Endometrial microvascular endothelial cells (primary cell): ENCODE measurements around the gene BAZ2A. TPM values are rescaled to one million over a fixed set of nuclear protein-coding genes. Genes with fewer than 3 reads are reported as not detected.

Source experiments
- in situ Hi-C: cut with HindIII; loops from 2 replicates; pipeline ENCODE4 v1.10.0; 2017; ENCODE audit warnings: low sequenced_read_pairs, low pct_unique_long_range_greater_than_20kb; ENCODE audit errors: inconsistent ontology term
- total RNA-seq: library from RNA; depleted of rRNA; stranded (reverse); fragments of >200 nt; gene quantifications from one replicate; pipeline ENCODE4 v1.2.3, GENCODE V29; 2015; ENCODE audit errors: inconsistent ontology term

Gene BAZ2A
- total RNA-seq, 1 donor from 2014 or later: 34.2 TPM

DNA sequence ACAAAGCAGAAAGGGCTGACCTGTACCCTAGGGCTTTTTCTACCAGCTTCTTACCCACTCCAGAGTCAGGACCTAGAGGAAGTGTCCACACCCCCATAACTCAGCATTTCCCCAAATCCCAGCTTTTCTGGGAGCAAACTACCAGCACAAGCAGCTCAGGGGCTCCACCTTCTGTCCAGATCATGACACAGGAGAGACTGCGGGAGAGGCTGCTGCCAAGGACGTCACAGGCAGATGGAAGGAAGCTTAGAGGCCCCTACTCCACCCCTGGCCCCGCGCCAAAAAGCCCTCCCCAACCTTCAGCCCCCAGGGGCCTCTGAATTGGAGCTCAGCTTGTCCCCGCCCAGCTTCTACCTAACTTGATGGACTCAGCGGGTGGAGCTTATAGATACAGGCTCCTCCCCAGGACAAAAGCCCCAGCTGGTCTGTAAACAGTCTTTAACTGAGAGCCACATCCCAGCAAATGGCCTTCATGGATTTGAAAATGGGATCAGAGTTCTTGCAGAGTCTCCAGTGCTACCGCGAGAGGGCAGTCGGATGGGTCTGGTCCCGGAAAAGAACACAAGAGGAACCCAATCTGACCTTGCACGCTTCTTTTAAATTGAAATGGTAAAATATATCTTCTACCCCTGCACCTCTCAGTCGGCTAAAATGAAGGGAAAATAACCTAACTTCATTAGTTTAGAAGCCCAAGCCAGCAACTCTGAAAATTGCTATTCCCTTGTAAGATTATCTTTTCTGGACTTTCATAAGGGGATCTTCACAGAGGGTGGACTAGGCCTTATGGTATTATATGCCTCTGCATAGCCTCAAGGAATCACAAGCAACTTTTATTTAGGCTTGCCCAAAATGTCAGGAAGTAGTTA, 6.8 kb upstream of the BAZ2A start:
- in situ Hi-C loops: no loop called here

DNA sequence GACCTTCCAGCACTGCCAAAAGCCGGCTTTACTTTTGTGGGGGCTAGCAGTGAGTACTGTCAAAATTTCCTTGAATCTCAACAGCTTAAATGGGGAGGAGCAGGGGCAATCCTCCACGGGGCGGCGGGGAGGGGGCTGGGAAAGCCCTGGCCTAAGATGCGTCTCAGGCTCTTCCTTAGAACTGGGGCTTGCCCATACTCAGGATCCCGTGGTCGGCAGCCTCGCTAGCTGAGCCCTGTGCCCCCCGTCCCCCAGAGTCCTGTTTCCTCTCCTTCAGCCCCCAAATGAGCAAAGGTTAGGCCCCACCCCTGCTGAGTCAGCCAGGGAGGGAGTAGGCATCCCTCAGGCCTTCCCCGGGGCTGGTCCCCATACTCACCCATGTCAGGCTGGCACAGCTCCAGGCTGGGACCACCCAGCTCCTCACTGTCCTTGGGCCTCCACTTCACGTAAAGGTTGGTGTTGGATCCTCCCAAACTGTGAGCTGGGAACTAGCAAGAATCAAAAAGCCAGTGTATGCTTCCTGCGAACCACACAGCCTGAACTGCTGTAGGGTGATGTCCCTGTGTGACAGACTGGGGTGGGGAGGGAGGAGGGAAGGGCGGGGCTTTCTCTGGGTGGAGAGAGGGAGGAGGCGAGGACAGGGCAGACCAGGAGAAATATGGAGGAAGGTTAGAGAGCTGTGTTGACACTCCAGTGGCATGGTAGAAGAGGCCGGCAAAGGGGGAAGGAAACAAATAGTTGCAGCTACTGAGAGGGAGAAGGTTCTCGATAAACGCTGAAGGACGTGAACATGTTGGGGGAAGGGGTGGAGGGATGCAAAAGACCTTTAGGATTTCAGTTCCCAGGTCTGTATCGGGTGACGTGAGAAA, 5.9 kb upstream of the BAZ2A start:
- in situ Hi-C loops: no loop called here

DNA sequence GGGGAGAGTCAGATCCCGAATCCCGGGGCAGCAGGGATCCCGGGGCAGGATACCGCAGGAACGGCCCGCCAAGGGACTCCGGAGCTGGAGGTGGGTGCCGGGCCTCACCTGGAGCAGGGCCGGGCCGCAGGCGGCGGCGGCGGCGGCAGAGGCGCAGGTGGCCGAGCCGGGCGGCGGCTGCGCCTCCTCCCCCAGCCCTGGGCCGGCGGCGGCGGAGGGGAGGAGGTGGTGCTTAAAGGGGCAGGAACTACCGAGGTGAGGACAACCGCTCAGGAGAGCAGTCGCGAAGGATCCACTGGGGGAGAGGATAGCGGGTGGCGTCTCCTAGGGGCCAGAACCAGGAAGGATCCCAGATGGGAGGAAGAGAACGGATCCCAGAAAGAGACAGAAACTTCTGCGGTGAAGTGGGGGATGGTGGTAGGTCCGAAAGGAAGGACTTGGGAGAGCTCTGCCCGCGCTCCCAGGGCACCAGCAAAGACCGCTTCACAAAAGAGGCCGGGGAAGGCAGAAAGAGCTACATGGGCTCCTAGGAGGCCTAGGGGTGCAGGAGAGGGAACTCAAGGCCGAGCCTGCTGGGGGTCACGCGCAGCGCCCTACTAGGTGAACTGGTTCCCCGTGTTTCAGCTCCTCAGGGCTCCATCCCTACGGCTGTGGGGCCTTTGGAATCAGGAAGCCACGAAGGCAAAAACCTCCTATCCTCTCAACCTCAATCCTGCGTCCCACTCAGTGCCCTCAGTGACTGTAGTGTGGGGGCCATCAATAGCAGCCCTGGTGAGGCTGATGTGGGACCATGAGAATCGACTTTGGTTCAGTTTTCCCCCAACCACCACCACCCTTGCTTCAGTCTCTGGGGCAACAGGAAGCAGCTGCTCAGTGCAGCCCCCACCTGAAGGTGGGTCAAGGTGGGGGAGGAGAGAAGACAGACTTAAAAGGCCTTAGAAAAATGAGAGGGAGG, 5.0 kb upstream of the BAZ2A start:
- in situ Hi-C loops: no loop called here

DNA sequence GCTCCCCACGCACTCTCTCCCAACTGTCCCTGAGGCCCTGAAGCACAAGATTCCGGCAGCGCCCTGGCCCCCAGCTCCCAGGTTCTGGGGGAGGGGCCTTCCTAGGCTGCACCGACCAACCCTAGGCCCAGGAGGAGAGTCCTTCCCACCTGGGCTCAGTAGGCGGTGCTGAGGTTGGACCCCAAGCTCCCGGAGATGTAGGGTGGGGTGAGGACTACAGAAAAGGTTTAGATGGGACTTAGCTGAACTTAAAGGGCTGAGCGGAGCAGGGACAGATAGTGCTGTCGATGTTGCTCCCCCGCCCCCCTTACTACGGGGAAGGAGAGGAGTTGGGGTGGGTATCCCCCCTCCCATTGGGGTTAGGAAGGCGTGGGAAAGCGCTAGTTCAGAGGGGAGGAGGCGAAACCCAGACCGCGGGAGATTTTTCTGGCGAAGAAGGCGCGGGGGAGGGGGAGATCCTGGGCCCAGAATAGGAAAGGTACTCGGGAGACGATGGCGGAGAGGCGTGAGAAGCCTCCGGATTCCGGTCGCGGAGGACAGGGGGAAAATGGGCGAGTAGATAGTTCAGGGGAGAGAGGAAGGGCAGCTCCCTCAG, 4.2 kb upstream of the BAZ2A start:
- in situ Hi-C loops: no loop called here

DNA sequence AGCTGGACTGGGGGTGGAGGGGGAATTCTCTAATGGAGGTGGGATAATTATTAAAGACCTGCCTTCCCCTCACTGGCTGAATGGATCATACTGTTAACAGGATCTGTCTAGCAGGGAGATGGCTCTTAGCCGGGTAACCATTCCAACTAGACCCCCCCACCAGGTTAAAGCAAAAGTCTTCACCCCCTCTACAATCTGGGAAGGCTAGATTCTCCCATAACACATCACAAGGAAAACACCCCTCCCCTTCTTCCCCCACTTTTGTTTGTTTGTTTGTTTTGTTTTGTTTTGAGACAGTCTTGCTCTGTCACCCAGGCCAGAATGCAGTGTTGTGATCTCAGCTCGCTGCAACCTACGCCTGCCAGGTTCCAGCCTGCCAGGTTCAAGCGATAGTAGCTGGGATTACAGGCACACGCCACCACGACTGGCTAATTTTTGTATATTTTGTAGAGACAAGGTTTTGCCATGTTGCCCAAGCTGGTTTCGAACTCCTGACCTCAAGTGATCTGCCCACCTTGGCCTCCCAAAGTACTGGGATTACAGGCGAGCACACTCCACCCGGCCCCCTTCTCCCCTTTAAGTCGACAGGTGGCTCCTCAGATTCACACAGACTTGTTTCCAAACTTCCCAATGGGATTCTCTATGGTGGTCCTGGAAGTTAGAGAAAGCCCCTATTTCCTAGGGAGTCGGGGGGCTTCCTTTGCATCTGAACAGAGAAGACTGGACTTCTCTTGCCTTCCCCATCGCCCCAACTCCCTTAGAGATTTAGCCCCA, 3.5 kb upstream of the BAZ2A start:
- in situ Hi-C loops: no loop called here

DNA sequence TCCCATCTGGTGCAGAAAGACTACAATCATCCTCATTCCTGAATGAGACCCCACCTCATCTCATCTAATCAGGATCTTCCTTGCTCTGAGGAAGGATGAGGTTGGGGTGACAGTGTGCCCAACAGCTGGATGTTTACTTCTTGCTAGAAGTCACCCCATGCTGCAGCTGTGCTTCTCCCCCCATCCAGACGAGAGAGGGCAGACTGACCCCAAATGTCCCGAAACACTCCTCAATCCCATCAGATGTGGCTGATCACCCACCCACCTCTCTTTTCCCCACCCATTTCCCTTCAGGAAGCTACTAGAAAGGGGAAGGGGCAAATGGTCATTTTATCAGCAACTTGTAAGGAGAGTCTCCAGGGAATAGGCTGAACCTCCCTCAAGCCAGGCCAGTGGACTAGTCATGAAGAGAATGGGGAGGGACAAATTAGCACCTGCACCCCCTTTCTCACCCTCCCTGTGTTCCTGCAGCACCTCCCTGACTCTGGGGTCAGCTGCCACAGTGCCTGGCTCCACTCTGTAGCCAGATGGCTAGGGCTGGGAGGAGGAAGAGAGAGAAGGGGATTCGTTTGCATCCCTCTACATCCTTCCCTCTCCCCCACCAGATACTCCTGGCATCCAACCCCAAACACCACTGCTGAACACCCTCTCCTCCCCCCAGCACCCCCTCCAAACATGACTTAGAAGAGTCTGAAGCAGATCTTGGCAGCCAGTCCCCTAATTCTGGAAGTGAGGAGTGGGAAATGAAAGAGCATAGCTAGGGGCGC, 2.8 kb upstream of the BAZ2A start:
- in situ Hi-C loops: no loop called here

DNA sequence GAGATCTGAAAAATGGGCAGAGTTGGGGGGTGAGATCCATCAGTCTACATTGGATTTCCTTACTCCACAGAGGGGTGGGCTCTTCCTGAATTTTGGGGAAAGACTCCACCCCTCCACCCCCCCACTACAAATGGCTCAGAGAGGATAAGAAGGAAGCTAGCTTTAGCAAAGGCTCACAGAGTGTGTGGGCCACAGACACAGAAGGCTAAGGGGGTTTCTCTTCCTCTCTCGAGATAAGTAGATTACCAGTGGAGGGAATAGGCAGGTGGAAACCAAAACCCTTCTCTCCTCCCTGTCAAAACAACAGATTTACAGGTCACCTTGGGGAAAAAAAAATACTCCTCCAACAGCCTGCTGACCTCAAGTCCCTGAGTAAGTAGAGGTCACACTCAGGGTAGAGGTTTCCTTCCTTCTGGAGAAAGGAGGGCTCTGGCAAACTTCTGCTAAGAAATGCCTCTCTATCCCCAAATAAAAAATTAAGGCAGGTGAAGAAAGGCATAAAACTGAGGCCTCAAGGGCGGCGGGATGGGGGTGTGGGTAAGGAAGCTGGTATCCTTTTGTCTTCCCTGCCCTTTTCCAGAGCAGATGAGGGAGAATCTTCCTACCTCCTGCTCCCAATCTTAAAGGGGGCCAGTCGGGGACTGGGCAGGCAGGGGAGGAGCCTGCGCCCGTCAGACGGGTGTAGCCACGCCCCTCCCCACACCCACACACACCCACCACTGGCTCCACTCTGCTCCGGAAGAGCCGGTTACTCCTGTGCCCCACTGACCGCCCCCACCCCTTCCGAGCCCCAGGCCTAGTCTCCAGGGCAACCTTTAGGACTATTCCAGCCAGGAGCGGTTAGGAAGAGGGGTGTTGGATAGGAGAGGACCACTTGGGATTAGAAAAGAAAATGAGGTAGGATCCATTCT, 1.9 kb upstream of the BAZ2A start:
- in situ Hi-C loops: no loop called here

DNA sequence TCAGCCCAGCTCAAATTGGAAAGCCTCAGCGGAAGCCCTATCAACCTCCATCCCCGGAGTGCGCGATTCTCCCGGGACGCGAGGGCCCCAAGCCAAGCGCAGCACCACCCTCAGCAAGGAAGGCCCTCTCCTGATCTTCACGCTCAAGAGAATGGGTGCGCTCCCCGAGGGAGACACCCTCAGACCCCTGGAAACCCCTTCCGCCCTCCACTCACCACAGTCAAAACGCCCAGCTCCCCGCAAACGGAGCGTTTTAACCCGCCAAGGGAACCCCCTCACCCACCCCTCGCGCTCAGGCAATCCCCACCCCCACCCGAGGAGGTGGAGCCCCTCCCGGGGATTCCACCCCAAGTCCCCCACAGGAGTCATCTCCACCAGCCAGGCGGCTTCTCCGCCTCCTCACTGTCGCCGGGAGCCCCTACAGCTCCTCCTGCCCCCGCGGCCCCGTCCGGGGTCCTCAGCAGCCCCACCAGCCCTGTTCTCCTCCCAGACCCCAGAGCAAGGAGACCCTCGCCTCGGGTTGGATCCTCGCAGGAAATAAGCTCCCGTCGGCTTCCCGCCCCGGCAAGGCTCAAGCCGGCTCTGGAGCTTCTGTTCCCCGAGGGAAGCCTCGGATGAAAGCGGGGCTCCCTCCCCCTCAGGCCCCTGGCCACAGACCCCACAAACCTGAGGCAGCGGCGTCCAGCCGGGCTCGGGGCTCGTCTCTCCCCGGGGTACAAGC, 507 bp downstream of the BAZ2A start:
- in situ Hi-C loops: loop anchor here (10.0 kb wide), 1 partner anchor 105 kb away; the partner anchor contains the start of gene RBMS2

DNA sequence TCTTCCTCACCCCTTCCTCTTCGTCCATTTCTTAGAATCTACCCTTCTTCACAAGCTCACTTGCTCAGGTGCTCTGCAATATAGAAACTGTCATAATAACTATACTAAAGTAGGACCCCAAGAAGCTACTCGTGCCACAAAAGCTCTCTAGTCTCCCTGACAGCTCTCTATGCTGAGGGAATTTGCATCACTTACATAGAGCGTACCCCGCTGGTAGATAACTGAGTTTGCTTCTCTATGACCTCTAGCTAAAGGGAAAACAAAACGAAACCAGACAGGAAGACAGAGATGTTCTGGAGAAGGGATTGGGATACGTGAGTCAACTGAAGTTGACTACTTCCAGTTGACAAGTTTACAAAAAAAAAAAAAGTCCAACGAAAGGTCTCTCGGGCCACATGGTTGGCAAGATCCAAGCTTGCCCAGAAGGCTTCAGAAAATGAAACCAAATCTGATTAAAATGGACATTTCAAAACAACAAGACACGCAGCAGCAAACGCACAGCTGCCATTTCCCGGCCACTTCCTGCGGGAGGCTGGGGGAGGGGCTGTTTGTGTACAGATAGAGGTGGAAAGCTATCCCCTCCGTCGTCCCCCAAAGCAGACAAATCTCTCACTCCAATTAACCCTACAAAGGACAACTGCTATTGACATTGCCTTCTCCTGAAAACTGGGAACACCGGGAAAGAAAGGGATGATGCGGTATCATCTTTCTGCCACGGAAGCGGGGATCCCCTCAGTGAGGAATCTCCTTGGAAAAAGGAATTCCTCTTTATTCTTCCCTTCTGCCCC, 1.3 kb downstream of the BAZ2A start:
- in situ Hi-C loops: loop anchor here (10.0 kb wide), 1 partner anchor 104 kb away; the partner anchor contains the start of gene RBMS2

DNA sequence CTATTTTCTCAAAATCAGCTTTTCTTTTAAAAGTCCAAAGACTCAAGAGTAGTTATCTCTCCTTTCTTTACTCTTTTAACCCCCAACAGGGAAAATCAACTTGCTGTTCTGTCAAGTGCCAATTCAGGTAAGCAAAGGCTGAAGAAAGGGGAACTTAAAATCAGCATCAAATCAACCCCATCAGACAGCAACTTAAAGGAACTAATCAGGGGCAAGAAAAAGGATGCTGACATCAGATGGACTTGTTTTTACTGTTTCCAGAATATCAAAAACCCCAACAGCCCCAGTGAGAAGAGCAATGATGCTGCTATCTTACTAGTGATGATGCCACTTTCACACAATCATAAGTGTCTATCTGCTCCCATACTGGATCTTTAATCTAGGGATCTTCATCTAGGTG, 3.4 kb downstream of the BAZ2A start:
- in situ Hi-C loops: loop anchor here (10.0 kb wide), 1 partner anchor 102 kb away; the partner anchor contains the start of gene RBMS2

DNA sequence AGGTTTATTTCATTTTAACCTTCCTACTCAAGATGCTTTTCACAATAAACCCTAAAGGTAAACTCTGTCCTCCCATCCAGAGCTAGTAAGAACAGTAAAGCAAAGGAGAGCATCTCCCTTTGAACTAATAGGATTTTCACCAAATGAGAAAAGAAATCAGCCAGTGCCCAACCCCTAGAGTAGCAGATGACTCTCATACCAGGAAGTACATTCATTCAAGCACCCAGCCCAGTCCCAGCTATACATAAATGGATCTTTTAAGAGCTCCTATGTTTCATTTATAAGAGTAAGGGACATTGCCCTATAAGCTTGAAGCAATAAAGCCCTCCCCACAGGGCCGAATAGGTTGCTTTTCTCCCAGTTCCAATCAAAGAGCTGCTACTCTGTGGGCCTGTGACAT, 7.6 kb downstream of the BAZ2A start:
- in situ Hi-C loops: loop anchor here (10.0 kb wide), 1 partner anchor 98 kb away; the partner anchor contains the start of gene RBMS2

DNA sequence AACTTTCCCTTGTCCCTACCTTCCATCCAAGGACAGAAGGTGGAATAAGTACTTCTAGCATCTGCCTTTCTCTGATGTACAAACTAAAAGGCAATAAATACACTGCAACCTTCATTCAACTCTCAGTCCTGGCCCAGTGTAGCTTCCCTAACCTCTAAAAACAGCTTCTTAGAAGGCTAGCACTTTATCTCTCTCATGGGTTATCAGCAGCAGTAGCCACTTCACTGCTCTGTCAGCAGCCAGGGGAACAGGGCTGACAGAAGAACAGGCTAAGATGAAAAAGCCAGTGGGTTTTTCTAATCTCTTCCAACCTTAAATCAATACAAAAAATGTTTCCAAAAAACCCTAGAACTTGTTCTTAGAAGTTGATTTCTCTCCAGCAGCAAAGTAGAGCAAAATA, 13.2 kb downstream of the BAZ2A start:
- in situ Hi-C loops: no loop called here

DNA sequence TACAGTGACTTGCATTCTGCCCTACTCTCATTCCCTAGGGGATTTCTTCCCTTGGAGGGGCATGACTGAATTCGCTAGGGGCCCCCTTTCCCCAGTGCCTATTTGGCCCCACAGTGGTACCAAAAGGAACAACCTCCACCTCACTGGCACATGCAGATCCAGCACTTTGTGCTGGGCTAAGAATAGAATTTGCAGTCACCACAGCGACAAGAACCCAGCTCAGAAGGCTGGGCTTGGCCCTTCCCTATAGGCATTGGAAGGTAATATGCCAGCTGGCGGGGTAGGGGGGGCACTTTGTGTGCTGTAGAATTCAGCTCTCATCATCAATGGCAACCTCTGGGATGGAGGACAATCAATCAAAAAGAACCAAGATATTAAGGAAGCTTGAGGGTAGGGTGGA, 13.9 kb downstream of the BAZ2A start:
- in situ Hi-C loops: no loop called here

DNA sequence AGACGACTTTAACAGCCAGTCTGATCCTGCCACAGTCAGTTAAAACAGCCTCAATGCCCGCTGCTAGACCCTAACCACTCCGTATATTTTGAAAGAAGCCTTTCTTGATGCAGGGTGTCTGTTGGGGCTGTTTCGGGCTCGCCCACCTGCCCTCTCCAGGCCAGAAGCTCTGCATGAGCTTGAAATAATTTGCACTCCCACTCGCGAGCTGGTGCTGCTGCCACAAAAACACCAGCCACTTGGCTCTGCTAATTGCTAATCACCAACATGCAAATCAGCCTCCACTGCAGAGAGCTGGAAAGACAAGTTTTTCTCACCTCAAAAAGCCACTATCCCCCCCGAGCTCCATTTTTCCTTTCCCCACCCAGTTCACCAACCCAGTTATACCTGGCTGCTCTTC, 15.5 kb downstream of the BAZ2A start:
- in situ Hi-C loops: no loop called here

DNA sequence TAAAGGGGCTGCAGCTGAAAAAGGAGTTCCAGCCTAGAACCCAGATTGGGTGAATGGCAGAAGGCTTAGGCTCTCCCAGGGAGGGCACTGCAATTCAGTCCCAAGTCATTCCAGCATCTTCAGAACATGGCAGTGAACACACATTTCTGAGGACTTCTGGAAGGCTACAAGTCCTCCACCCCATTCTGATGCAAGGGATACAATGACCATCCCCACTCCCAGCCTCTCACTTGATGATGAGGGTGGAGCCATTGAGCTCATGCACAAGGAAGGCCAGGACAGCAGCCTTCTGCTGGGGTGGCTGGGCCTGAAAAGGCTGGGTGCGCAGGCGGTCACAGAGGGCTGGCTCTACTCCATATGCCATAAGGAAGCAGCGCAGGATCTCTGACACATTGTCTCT, 25.8 kb downstream of the BAZ2A start:
- in situ Hi-C loops: no loop called here
